HG02981 (cell line): ENCODE data around the gene KIAA1328.
"Not testable (repeated sequence)": the region's sequence is repeated elsewhere in the genome, so short reads cannot be mapped to it uniquely, and the experiment has no call there.

Source experiments
- ATAC-seq: cut with Tn5 transposase; IDR thresholded peaks from one replicate; pipeline ENCODE4 v1.9.1; 2021; ENCODE audit warnings: mild to moderate bottlenecking, moderate library complexity; ENCODE audit not compliant: unreplicated experiment

KIAA1328 gene

DNA sequence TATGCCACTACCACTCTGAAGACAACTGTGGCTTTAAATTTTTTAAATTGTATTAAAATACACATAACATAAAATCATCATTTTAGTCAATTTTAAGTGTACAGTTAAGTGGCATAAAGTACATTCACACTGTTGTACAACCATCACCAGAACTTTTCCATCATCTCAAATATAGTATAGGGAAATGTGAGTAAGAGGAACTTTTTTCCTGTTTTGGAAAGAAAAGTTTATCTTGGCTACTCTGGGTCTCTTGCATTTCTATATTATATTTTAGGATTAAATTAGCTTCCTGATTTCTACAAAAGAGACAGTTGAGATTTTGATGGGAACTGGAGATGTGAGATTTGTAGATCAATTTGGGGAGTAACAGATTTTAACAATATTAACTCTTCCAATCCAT lies 3.4 kb upstream of the KIAA1328 start:
- ATAC-seq = no peak

GRCh38 chr18:36826556-36826955 lies 2.4 kb upstream of the KIAA1328 start:
- no peak for ATAC-seq

GRCh38 chr18:36828157-36828629 lies 734 bp upstream of the KIAA1328 start:
- ATAC-seq = no peak

DNA sequence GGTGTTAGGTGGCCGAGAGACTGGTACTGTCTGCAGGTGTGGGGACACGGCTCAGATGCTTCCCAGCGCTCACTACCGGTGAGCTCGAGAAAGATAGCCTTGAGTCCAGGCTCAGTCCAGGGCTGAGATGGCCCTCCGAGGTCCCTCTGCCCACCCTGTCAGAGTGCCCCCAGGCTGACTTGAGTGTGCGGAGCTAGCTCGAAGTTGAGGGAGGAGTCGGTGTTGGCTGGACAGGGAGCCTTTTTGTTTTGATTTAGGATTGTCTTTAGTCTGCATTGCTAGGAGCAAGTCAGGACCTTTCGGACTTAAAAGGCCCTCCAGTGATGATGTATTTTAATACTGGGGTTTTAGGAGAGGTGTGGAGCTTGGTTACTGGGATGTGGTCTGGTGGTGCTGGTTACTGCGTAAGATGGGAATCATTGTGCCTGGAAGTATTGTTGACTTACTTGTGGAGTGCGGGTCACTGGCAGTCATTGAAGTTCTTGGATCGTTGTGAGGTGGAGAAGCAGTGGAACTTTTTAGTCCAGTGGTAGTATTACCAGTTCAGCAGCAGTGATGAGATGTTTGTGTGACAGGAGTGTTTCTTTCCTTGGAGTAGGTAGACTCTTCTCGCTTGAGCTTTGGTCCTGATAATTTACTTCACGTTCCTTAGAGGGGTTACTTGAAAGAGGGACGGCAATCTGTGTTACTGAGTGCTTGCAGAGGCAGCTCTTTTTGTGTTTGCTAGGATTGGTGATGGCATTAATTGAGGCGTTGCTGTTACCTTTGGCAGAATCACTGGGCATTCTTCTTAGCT lies 633 bp downstream of the KIAA1328 start:
- ATAC-seq = no peak

DNA sequence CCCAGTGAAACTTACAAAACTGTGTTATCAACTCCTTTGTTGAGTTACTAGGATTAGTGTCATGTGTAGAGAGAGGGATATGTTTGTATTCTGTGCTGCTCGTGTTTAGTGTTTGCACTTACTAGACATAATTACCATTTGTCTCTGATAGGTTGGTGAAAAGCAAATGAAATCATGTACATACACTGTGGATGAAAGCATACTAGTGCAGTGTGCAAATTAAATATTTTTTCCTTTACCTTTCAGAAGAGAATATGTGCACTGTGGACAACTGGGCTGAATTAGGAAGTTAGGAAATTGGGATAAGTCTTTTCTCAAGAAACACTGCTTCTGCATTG lies 1.2 kb downstream of the KIAA1328 start:
- ATAC-seq = no peak

DNA sequence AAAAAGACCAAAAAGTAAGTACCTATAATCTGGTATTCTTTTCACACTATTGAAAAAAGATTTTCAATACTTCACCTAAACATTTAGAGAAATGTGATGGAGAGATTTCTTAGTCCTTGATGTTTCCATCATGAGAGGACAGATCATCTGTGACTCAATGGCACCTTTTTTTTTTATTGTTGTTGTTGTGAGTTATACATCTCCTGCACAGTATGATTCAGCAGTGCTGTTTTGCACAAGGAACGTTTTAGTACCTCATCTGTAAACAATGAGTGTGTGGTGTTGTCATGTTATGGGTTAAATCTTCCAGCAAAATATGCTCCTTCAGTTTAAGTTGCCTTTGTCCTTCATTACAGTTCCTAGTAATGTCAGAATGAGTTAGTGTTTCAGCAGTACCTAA lies 2.2 kb downstream of the KIAA1328 start:
- ATAC-seq = no peak

DNA sequence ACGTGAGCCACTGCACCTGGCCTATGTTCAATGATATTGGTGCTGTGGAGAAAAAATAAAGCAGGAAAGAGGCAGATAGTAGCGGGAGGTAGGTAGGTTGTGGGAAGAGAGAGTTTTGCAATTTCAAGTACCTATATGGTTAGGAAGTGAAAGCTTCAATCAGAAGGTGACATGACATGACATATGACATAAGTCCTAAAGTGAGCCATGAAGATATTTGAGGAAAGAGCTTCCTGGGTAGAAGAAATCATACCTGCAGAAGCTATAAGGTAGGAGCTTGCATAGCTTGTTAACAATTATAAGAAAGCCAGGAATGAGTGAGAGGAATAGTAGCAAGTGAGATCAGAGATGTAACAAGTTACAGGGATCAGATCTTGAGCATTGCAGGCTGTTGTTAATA lies 4.2 kb downstream of the KIAA1328 start:
- no peak for ATAC-seq

DNA sequence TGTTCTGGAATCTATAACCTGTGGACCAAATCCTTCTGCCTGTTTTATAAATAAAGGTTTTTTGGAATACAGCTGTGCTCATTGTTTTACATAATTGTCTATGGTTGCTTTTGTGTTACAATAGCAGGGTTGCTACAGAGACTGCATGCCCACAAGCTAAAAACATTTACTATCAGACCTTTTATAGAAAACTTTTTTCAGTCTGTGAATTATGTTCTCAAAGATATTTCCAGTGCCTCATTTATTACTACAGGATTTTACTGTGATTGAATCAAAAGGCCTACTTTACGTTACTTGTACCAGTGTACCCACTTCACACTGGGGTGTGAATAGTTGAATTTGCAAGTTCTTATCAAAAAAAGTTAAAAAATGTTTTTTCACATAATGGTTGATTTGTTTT lies 7.0 kb downstream of the KIAA1328 start:
- no peak for ATAC-seq

DNA sequence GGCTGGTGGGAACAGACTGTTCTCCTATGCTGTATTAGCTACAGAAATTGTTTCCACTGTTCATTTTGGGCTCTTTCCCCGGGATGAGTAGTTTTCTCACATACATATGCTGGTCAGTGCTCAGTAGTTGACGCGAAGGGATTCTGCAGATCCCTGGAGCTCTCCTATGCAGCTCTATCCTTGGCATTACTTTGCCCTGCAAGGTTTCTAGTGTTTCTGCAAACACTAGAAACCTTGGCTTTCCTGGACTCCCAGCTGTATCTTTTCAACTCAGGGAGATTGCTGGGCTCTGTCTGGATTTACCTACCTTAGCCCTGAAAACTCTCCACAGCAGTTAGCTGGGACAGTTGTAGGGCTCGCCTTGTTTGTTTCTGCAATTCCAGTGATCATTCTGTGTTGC lies 10.9 kb downstream of the KIAA1328 start:
- ATAC-seq = no peak

GRCh38 chr18:36843199-36843598 lies 14.3 kb downstream of the KIAA1328 start:
- ATAC-seq = no peak

GRCh38 chr18:36843784-36844183 lies 14.9 kb downstream of the KIAA1328 start:
- ATAC-seq = peak; percentile 69

DNA sequence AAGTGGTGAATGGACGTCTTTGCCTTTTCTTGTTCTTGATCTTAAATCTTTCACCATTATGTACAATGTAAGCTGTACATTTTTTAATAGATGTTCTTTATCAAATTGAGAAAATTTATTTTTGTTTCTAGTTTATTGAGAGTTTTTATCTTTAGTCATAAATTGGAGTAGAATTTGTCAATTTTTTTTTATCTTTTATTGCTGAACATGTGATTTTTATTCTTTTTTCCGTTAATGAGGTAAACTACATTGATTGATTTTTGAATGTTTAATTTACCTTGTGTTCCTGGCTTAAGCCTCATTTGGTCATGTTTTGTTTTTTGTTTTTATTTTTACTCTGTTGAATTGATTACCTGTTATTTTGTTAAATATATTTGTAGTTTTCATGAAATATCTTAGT lies 19.7 kb downstream of the KIAA1328 start:
- no peak for ATAC-seq

- ATAC-seq = no peak
These were observed 20.5 kb downstream of the KIAA1328 start for GRCh38 chr18:36849288-36850006.

GRCh38 chr18:36850527-36851201 lies 21.7 kb downstream of the KIAA1328 start:
- no peak for ATAC-seq

GRCh38 chr18:36851202-36851590 lies 22.3 kb downstream of the KIAA1328 start:
- ATAC-seq = no peak

DNA sequence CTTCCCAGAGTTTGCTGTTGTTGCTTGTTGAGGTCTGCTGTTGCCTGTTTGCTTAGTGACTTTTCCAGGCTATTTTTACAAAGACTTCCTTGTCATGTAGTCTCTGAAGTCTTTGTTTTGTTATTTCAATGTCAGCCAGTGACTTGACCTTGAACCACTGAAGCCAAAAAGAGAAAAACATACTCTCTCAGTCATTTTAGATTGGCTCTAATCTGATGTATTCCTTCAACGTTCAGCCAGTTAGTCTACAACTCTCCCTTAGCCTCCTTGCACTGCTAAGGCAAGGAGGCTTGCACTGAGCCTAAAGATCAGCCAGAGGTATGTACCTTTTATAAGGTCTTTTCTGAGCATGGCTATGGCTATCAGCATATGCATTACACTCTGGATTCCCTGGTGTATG lies 27.9 kb downstream of the KIAA1328 start:
- ATAC-seq = no peak

GRCh38 chr18:36862182-36862581 lies 33.3 kb downstream of the KIAA1328 start:
- ATAC-seq = no peak

- no peak for ATAC-seq
These were observed 38.1 kb downstream of the KIAA1328 start for GRCh38 chr18:36867056-36867455.

DNA sequence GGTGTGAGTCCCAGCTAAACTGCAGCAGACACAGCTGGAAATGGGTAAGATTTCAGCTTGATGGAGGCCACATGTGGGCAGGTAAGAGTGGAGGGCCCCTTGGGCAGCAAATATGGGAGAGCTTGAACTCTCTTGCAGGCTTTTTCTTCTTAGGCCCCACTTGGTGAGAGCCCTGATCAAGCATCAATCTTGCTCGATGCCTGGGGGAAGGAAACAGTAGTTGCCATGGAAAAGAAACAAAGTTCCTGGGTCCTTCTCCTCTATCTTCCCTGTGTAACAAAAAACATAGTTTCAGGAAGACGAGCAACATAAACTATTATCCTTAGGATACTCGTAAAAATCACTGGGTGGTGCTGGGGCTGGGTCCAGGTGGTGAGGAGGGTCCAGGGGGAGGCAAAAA lies 42.9 kb downstream of the KIAA1328 start:
- no peak for ATAC-seq

GRCh38 chr18:36872329-36872728 lies 43.4 kb downstream of the KIAA1328 start:
- ATAC-seq = no peak

- ATAC-seq = not testable (repeated sequence)
These were observed 44.9 kb downstream of the KIAA1328 start for GRCh38 chr18:36873826-36874225.

DNA sequence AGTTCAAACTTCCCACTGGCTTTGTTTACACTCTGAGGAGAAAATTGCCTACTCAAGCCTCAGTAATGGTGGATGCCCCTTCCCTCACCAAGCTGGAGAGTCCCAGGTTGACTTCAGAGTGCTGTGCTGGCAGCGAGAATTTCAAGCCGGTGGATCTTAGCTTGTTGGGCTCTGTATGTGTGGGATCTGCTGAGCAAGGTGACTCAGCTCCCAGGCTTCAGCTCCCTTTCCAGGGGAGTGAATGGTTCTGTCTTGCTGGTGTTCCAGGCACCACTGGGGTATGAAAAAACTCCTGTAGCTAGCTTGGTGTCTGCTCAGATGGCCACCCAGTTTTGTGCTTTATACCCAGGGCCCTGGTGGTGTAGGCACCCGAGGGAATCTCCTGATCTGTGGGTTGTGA lies 50.9 kb downstream of the KIAA1328 start:
- ATAC-seq = not testable (repeated sequence)
